Heart left ventricle (tissue), 13 donors: Measurements from ENCODE around the gene CNIH3.

Experiments used
- POLR2A ChIP-seq, 2 donors: fragments of 450-650 bp; IDR thresholded peaks; one replicate each; pipeline ENCODE4 v1.6.1; 2017; ENCODE audit warnings: antibody characterized with exemption in 2 of 2, mild to moderate bottlenecking in 2 of 2, moderate library complexity in 2 of 2
- TF ChIP-seq, protein P1 (sequence below), 12 donors: fragments of 200-600 bp; sonication (generic) in 4 of 12; IDR thresholded peaks; one replicate each; pipeline versions ENCODE4 v1.5.0 to v1.8.0; 2018 to 2022; ENCODE audit warnings: antibody characterized with exemption in 12 of 12, mild to moderate bottlenecking in 5 of 12
- donor health status: ischemic (EF 13 %, LVEDD 7.1; RV severe dilation, severe dysfunction).
- donor health status: DM: no; HTN: yes; CAD: no.
- donor health status: DM: no; HTN: no; CAD: no.
- donor health status: ischemic (EF 25% LVEDD 6.9; RV normal size, moderate dysfunction).
- donor health status: ischemic (EF 25% LVEDD 5.7; RV mildly dilated, moderate dysfunction).
- donor health status: ischemic (EF 35%, LVEDD 5.7; RV mildly dilated, moderate dysfunction).
- donor health status: nonischemic (EF 11% LVEDD 7.7; RV severe dilation, severe dysfunction).
- donor health status: DM: yes; HTN: yes; CAD: no.
- donor health status: PGD.
- donor health status: ischemic (EF 29% LVEDD 5.4; RV normal size, mild dysfunction).
- donor health status: nonischemic (EF 23%, LVEDD 6.1; RV moderate dilation, normal function).

DNA sequence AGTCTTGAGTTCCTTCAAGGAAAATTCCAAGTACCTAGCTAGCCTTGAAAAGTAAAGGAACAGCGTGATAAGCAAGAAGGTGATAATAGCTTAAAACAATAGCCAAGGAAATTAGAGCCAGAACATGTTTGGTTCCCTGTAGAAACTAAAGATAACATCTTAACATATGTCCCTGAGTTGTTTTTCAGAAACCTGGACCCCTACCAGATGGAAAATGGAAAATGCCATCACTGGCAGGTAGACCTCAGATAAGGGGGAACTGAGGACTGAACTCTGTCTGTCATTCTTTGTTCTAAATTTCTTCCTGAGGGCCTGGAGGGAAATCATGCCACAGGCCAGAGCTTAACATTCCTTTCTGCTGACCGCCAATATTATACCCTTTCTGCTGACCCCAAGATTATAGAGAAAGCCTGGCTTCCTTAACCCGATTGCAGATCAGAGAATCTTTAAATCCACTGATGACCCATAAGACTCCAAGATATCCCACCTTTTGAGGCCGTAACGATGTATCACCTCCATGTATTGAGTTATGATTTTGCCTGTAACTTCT, 23.4 kb downstream of the CNIH3 start:
- TF ChIP-seq, protein P1, sequence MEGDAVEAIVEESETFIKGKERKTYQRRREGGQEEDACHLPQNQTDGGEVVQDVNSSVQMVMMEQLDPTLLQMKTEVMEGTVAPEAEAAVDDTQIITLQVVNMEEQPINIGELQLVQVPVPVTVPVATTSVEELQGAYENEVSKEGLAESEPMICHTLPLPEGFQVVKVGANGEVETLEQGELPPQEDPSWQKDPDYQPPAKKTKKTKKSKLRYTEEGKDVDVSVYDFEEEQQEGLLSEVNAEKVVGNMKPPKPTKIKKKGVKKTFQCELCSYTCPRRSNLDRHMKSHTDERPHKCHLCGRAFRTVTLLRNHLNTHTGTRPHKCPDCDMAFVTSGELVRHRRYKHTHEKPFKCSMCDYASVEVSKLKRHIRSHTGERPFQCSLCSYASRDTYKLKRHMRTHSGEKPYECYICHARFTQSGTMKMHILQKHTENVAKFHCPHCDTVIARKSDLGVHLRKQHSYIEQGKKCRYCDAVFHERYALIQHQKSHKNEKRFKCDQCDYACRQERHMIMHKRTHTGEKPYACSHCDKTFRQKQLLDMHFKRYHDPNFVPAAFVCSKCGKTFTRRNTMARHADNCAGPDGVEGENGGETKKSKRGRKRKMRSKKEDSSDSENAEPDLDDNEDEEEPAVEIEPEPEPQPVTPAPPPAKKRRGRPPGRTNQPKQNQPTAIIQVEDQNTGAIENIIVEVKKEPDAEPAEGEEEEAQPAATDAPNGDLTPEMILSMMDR (IDR thresholded peaks at IDR 0.05), result no peak
- TF ChIP-seq POLR2A (IDR thresholded peaks at IDR 0.05), result no peak
